Measurements from ENCODE around the gene SELENOW. TPM values are rescaled to one million over a fixed set of nuclear protein-coding genes. Genes with fewer than 3 reads are reported as not detected.

Gene SELENOW
- total RNA-seq, 2 experiments from 2014 or later = 71.6 TPM

DNA sequence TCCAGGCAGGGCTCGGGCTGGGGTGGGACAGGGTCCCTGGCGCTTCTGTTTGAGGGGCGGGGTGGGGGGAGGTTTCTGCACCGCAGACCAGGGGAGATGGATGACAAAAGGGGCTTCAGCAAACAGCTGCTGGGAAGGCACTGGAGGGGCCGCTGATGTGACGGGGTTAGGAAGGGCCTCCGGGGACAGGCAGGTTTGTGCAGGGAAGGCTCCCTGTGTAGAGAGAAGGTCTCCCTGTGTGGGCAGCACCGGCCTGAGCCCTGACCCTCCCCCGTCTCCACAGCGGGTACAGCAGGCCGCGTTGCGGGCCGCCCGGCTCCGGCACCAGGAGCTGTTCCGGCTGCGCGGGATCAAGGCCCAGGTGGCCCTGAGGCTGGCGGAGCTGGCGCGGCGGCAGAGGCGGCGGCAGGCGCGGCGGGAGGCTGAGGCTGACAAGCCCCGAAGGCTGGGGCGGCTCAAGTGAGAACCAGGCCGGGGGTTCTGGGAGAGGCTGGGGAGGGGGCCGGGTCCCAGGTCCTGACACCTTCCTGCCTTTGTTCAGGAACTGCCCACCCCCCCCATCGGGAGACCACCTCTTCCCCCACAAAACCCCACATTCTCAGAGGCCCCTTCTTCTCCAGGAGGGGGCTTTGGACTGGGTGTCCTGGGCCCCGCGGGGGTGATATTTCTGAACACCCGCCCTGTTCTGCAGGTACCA, 23.3 kb upstream of the SELENOW start:
- Mint-ChIP-seq H3K9me3 (no peaks in the 10 kb centered on the region), H3K4me3 (no peak overlapping the region), H3K4me1 (ENCODE audit: low read depth) (peaks cover 19% of the 10 kb centered on the region), H3K27ac (no peak overlapping the region), H3K36me3 (ENCODE audit: low read depth) (peaks cover 76% of the 10 kb centered on the region), H3K27me3 (no peaks in the 10 kb centered on the region)
- no peaks in the 10 kb centered on the region for H3K9me3 ChIP-seq (ENCODE audit: control insufficient read depth in 1 of 2, insufficient read depth in 1 of 2, low read length in 2 of 2)
- intact Hi-C loops (cut with DNase I, micrococcal nuclease) = no loop called here
- ATAC-seq (ENCODE audit: poor library complexity) (no peak), DNase-seq (peak in 1 of 14 experiments; percentile 27)
- no peak overlapping the region for H3K27ac ChIP-seq (ENCODE audit: low read depth in 1 of 2, low read length in 2 of 2)
- TF ChIP-seq, protein P1, sequence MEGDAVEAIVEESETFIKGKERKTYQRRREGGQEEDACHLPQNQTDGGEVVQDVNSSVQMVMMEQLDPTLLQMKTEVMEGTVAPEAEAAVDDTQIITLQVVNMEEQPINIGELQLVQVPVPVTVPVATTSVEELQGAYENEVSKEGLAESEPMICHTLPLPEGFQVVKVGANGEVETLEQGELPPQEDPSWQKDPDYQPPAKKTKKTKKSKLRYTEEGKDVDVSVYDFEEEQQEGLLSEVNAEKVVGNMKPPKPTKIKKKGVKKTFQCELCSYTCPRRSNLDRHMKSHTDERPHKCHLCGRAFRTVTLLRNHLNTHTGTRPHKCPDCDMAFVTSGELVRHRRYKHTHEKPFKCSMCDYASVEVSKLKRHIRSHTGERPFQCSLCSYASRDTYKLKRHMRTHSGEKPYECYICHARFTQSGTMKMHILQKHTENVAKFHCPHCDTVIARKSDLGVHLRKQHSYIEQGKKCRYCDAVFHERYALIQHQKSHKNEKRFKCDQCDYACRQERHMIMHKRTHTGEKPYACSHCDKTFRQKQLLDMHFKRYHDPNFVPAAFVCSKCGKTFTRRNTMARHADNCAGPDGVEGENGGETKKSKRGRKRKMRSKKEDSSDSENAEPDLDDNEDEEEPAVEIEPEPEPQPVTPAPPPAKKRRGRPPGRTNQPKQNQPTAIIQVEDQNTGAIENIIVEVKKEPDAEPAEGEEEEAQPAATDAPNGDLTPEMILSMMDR (IDR thresholded peaks at IDR 0.05) = no peak
- peaks cover 79% of the 10 kb centered on the region for H3K36me3 ChIP-seq (ENCODE audit: insufficient read depth, low read length)
- ChIA-PET POLR2A (interaction anchor here (1.1 kb wide), 1 partner anchor 10 kb away, joined by 3 read pairs; the partner anchor contains the start of gene NOP53), CTCF (no interaction called here)
- peaks cover 11% of the 10 kb centered on the region for H3K4me1 ChIP-seq (ENCODE audit: insufficient read depth, low read length)
- no peak overlapping the region for H3K4me3 ChIP-seq (ENCODE audit: low read length)
- no peaks in the 10 kb centered on the region for H3K27me3 ChIP-seq (ENCODE audit: control insufficient read depth in 1 of 2, insufficient read depth in 2 of 2, low read length in 2 of 2)

DNA sequence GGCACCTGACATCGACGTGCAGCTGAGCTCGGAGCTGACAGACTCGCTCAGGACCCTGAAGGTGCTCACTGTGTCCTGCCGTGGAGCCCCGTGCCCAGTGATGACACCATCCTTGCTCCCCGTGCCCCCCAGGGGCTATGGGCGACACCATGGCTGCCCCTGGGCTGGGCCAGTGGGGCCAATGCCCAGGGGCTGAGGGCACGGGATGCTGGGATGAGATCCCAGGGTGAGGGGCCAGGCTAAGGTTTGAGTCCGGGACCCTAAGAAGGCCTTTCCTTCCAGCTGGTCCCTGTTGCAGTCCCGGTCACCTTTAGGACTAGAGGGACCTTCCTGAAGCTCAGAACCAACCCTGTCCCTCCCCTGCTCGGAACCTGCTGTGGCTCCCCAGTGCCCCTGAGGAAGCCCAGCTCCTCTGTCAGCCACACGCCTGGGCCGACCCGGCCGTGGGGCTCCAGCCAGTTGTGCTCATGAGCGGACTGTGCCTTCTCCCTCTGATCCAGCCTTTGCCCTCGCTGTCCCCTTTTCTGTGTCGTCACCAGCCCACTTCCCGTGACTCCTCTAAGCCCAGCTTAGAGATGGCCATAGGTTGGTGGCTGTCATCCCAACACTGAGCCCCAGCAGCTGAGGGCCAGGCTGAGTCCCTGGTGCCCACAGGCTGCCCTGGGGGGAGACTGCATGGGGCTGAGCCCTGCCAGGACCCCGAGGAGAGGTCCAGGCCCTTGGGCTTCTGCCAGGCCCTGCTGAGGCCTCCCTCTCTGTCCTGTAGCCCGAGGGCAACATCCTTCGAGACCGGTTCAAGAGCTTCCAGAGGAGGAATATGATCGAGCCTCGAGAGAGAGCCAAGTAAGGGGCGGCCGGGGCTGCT, 22.5 kb upstream of the SELENOW start:
- intact Hi-C loops (cut with DNase I, micrococcal nuclease) = no loop called here
- no peaks in the 10 kb centered on the region for H3K27me3 Mint-ChIP-seq
- H3K9me3 Mint-ChIP-seq = no peaks in the 10 kb centered on the region
- no peaks in the 10 kb centered on the region for H3K27me3 ChIP-seq (ENCODE audit: control insufficient read depth in 1 of 2, insufficient read depth in 2 of 2, low read length in 2 of 2)
- ChIA-PET POLR2A (interaction anchor here (1.1 kb wide), 1 partner anchor 11 kb away, joined by 3 read pairs; the partner anchor contains the start of gene NOP53), CTCF (no interaction called here)
- no peak overlapping the region for H3K4me3 Mint-ChIP-seq
- DNase-seq (peak in 1 of 14 experiments; percentile 24), ATAC-seq (ENCODE audit: poor library complexity) (no peak)
- peaks cover 19% of the 10 kb centered on the region for H3K4me1 Mint-ChIP-seq (ENCODE audit: low read depth)
- H3K9me3 ChIP-seq (ENCODE audit: control insufficient read depth in 1 of 2, insufficient read depth in 1 of 2, low read length in 2 of 2) = no peaks in the 10 kb centered on the region
- TF ChIP-seq, protein P1 (IDR thresholded peaks at IDR 0.05) = no peak
- no peak overlapping the region for H3K27ac ChIP-seq (ENCODE audit: low read depth in 1 of 2, low read length in 2 of 2)
- peaks cover 71% of the 10 kb centered on the region for H3K36me3 ChIP-seq (ENCODE audit: insufficient read depth, low read length)
- H3K27ac Mint-ChIP-seq = no peak overlapping the region
- H3K4me3 ChIP-seq (ENCODE audit: low read length) = no peak overlapping the region
- H3K4me1 ChIP-seq (ENCODE audit: insufficient read depth, low read length) = peaks cover 9% of the 10 kb centered on the region
- H3K36me3 Mint-ChIP-seq (ENCODE audit: low read depth) = peaks cover 74% of the 10 kb centered on the region

DNA sequence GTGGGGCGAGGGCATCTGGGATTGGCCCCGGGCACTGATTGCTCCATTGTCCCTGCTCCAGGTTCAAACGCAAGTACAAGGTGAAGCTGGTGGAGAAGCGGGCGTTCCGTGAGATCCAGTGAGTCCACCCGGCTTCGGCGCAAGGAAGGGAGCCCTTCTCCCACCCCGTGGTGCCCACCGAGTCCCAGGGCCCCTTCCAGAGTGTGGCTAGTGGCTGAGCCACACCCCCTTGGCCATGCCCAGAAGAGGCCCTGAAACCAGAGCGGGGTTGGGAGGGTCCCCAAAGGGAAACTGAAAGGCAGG, 21.9 kb upstream of the SELENOW start:
- H3K27ac Mint-ChIP-seq = no peak overlapping the region
- H3K27ac ChIP-seq (ENCODE audit: low read depth in 1 of 2, low read length in 2 of 2) = no peak overlapping the region
- no peaks in the 10 kb centered on the region for H3K27me3 Mint-ChIP-seq
- no peak overlapping the region for H3K4me3 Mint-ChIP-seq
- no peaks in the 10 kb centered on the region for H3K27me3 ChIP-seq (ENCODE audit: control insufficient read depth in 1 of 2, insufficient read depth in 2 of 2, low read length in 2 of 2)
- peaks cover 8% of the 10 kb centered on the region for H3K4me1 ChIP-seq (ENCODE audit: insufficient read depth, low read length)
- H3K36me3 ChIP-seq (ENCODE audit: insufficient read depth, low read length) = peaks cover 65% of the 10 kb centered on the region
- ATAC-seq (ENCODE audit: poor library complexity) = no peak
- no peak overlapping the region for H3K4me3 ChIP-seq (ENCODE audit: low read length)
- ChIA-PET POLR2A (interaction anchor here (1.1 kb wide), 1 partner anchor 12 kb away, joined by 3 read pairs; the partner anchor contains the start of gene NOP53), CTCF (no interaction called here)
- H3K36me3 Mint-ChIP-seq (ENCODE audit: low read depth) = peaks cover 68% of the 10 kb centered on the region
- TF ChIP-seq, protein P1 (IDR thresholded peaks at IDR 0.05) = no peak
- intact Hi-C loops (cut with DNase I, micrococcal nuclease) = no loop called here
- DNase-seq = no peak
- H3K9me3 ChIP-seq (ENCODE audit: control insufficient read depth in 1 of 2, insufficient read depth in 1 of 2, low read length in 2 of 2) = no peaks in the 10 kb centered on the region
- H3K4me1 Mint-ChIP-seq (ENCODE audit: low read depth) = peaks cover 19% of the 10 kb centered on the region
- no peaks in the 10 kb centered on the region for H3K9me3 Mint-ChIP-seq
